Spinal cord (tissue), 10 donors: ENCODE data around the gene RBM27. TPM values are rescaled to one million over a fixed set of nuclear protein-coding genes. Genes with fewer than 3 reads are reported as not detected.
"Not testable (repeated sequence)": the region's sequence is repeated elsewhere in the genome, so short reads cannot be mapped to it uniquely, and the experiment has no call there.

Experiments used
- DNase-seq, 6 donors: peaks; one replicate each; pipeline versions ENCODE4 v3.0.0 to v3.0.0-alpha.2; 2013 to 2015; ENCODE audit warnings: low spot score in 6 of 6, low read depth in 4 of 6
- H3K27ac ChIP-seq: one replicate; pipeline ENCODE4 v1.5.1; 2013; ENCODE audit warnings: low read depth, low read length, control low read depth
- H3K27me3 ChIP-seq: one replicate; pipeline ENCODE4 v1.6.1; 2013; ENCODE audit warnings: low read length; ENCODE audit not compliant: control insufficient read depth, insufficient read depth
- H3K36me3 ChIP-seq: one replicate; pipeline ENCODE4 v1.6.1; 2013; ENCODE audit warnings: low read length; ENCODE audit not compliant: control insufficient read depth, insufficient read depth
- H3K4me1 ChIP-seq: one replicate; pipeline ENCODE4 v1.6.1; 2013; ENCODE audit warnings: low read length; ENCODE audit not compliant: control insufficient read depth, insufficient read depth
- H3K4me3 ChIP-seq: one replicate; pipeline ENCODE4 v1.5.1; 2013; ENCODE audit warnings: low read depth, low read length, control low read depth
- H3K9me3 ChIP-seq: one replicate; pipeline ENCODE4 v1.6.1; 2013; ENCODE audit warnings: low read length; ENCODE audit not compliant: control insufficient read depth, insufficient read depth
- WGBS: methylation state at CpG from one replicate; pipeline ENCODE4 v1.1.5; 2013; ENCODE audit warnings: missing lambda C conversion rate; ENCODE audit not compliant: insufficient coverage; 5-methylcytosine and 5-hydroxymethylcytosine counted together
- polyA plus RNA-seq, 2 donors: library from polyadenylated mRNA; unstranded; fragments of 120-200 nt; gene quantifications; one replicate each; pipeline ENCODE4 v1.2.1, GENCODE V29; 2013; ENCODE audit not compliant: insufficient read length in 2 of 2
- total RNA-seq, 2 donors: library from RNA; depleted of rRNA in 1 of 2; stranded (reverse); fragments of 120-200 nt in 1 of 2; fragments of >200 nt in 1 of 2; gene quantifications; one replicate each; pipeline versions ENCODE4 v1.2.3 to v1.2.4, GENCODE V29; 2013 to 2014
- donor health status: healthy.

Gene RBM27
- total and polyA plus RNA-seq, 4 donors, result 13.0 to 33.9 (median 18.0) TPM

- peaks cover 24% of the 10 kb centered on the region for H3K36me3 ChIP-seq
- H3K27me3 ChIP-seq, result no peaks in the 10 kb centered on the region
- no peak overlapping the region for H3K4me3 ChIP-seq
- peaks cover 21% of the 10 kb centered on the region for H3K4me1 ChIP-seq
- H3K27ac ChIP-seq, result no peak overlapping the region
- no peaks in the 10 kb centered on the region for H3K9me3 ChIP-seq
- DNase-seq, result no peak
- WGBS, result 100% methylated on average over 1 of the region's 1 CpG
These were observed 23.7 kb upstream of the RBM27 start for GRCh38 chr5:146179696-146180095.

DNA sequence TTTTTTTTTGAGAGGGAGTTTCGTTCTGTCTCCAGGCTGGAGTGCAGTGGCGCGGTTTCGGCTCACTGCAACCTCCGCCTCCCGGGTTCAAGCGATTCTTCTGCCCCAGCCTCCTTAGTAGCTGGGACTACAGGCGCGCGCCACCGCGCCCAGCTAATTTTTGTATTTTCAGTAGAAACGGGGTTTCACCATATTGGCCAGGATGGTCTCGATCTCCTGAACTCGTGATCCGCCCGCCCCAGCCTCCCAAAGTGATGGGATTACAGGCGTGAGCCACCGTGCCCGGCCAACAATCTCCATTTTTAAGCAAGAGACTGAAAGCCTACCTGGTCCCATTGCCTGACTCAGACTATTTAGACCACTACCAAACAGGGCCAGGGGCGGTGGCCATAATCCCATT is 20.0 kb upstream of the RBM27 start:
- WGBS, result over 99% methylated on average over 21 of the region's 21 CpGs
- H3K4me3 ChIP-seq, H3K36me3 ChIP-seq, H3K9me3 ChIP-seq, DNase-seq, H3K27me3 ChIP-seq, H3K27ac ChIP-seq: not testable (repeated sequence)
- H3K4me1 ChIP-seq, result peaks cover 21% of the 10 kb centered on the region

DNA sequence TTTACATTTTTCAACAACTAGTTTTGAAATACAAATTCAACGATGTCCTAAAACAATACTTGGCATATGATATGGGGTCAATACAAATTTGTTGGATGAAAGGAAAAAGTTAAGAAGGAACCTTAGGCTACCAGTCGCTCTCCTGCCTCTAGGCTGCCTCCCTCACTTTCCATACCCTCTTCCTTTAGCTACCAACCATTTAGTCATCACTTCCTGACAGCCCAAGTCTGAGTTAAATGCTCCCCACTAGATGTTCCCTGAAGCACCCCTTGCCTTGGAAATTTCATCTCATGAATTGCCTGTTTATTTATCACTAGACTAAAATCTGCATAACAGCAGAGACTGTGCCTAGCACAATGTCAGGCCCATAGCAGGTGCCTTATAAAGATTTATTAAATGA is 18.2 kb upstream of the RBM27 start:
- H3K27ac ChIP-seq, result no peak overlapping the region
- H3K27me3 ChIP-seq, result no peaks in the 10 kb centered on the region
- no peaks in the 10 kb centered on the region for H3K9me3 ChIP-seq
- peaks cover 5% of the 10 kb centered on the region for H3K36me3 ChIP-seq
- no CpG with 5 or more reads among the region's 2 CpGs for WGBS
- H3K4me1 ChIP-seq, result peaks cover 21% of the 10 kb centered on the region
- DNase-seq, result no peak
- no peak overlapping the region for H3K4me3 ChIP-seq

GRCh38 chr5:146188358-146188757 is 15.0 kb upstream of the RBM27 start:
- Histone ChIP-seq H3K27ac (no peak overlapping the region), H3K9me3 (no peaks in the 10 kb centered on the region), H3K36me3 (no peaks in the 10 kb centered on the region), H3K4me3 (no peak overlapping the region), H3K4me1 (peaks cover 2% of the 10 kb centered on the region), H3K27me3 (no peaks in the 10 kb centered on the region)
- no CpG with 5 or more reads among the region's 1 CpG for WGBS
- DNase-seq, result no peak

DNA sequence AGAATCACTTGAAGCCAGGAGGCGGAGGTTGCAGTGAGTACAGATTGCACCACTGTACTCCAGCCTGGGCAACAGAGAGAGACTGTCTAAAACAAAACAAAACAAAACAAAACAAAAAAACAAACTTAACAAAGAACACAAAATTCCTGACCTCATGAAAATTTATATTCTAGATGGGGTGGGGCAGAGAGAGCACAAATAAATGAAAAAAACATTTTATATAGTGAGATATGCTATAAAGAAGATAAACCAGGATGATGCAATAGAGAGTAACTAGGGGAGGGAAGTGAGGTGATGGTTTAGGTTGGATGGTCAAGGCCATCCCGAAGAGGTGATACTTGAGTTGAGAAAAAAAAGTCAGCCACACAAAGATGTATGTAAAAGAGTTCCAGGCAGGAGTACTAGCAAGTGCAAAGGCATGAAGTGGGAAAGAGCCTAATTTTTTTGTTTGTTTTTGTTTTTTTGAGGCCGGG is 10.8 kb upstream of the RBM27 start:
- 100% methylated on average over 1 of the region's 3 CpGs for WGBS
- Histone ChIP-seq H3K27me3 (no peaks in the 10 kb centered on the region), H3K27ac (no peak overlapping the region), H3K4me1 (no peaks in the 10 kb centered on the region), H3K9me3 (no peaks in the 10 kb centered on the region), H3K36me3 (no peaks in the 10 kb centered on the region), H3K4me3 (no peak overlapping the region)
- no peak for DNase-seq

DNA sequence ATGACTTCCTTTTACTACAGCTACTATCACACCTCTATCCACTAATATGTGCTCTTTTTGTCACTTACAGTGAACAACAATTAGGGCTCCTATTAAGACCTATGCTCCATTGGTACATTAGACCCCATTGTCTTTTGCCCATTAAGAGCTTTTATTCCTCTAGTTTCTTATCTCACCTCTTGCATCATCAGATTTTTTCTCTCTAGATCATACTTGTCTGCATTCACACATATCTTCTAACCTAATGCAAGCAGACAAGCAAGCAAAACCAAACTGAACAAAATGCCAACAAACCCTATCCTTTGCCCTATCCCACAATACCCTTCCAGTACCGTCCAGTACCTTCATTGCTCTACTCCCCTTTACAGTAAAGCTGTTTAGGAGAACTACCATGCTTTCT is 10.1 kb upstream of the RBM27 start:
- no peak for DNase-seq
- H3K36me3 ChIP-seq, result no peaks in the 10 kb centered on the region
- H3K9me3 ChIP-seq, result no peaks in the 10 kb centered on the region
- no peaks in the 10 kb centered on the region for H3K27me3 ChIP-seq
- 100% methylated on average over 1 of the region's 1 CpG for WGBS
- H3K4me1 ChIP-seq, result no peaks in the 10 kb centered on the region
- no peak overlapping the region for H3K27ac ChIP-seq
- no peak overlapping the region for H3K4me3 ChIP-seq

DNA sequence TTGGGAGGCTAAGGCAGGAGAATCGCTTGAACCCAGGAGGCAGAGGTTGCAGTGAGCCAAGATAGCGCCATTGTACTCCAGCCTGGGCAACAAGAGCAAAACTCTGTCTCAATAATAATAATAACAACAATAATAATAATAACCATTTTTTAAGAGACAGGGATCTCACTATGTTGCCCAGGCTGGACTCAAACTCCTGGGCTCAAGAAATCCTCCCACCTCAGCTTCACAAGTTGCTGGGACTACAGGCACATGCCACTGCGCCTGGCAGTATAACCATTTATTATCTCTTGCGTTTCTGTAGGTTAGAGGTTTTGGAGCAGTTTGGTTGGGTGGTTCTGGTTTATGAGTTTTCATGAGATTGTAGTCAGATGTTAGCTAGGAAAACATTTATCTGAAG is 8.4 kb upstream of the RBM27 start:
- H3K27ac ChIP-seq, H3K4me1 ChIP-seq, DNase-seq, H3K27me3 ChIP-seq, H3K9me3 ChIP-seq, H3K4me3 ChIP-seq, H3K36me3 ChIP-seq: not testable (repeated sequence)
- WGBS, result no CpG with 5 or more reads among the region's 4 CpGs

- Histone ChIP-seq H3K36me3 (no peaks in the 10 kb centered on the region), H3K4me3 (no peak overlapping the region), H3K4me1 (no peaks in the 10 kb centered on the region), H3K9me3 (no peaks in the 10 kb centered on the region), H3K27ac (no peak overlapping the region), H3K27me3 (no peaks in the 10 kb centered on the region)
- no peak for DNase-seq
- 84% methylated on average over 5 of the region's 6 CpGs for WGBS
These were observed 6.9 kb upstream of the RBM27 start for GRCh38 chr5:146196459-146197048.

DNA sequence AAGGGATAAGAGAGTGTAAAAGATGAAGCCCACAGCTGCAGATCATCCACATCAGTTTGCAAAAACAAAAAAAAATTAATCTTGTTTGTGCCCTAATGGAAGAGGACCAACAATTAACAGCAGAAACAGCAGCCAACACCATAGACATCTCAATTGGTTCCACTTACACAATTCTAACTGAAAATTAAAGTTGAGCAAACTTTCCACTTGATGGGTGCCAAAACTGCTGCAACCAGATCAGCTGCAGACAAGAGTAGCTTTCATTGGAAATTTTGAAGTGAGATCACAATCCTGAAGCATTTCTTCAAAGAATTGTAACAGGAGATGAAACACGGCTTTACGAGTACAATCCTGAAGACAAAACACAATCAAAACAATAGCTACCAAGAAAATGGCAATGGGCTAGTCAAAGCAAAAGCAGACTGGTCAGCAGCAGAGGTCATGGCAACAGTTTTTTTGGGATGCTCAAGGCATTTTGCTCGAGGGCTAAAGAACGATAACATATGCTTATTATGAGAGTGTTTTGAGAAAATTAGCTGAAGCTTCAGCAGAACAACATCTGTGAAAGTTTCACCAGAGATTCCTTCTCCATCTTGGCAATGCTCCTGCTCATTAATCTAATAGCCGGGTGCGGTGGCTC is 4.1 kb upstream of the RBM27 start:
- Histone ChIP-seq H3K36me3 (no peaks in the 10 kb centered on the region), H3K4me1 (no peaks in the 10 kb centered on the region), H3K4me3 (no peak overlapping the region), H3K9me3 (no peaks in the 10 kb centered on the region), H3K27me3 (no peaks in the 10 kb centered on the region), H3K27ac (no peak overlapping the region)
- WGBS, result 91% methylated on average over 4 of the region's 6 CpGs
- no peak for DNase-seq

- not testable (repeated sequence) for H3K9me3 ChIP-seq, H3K4me1 ChIP-seq, DNase-seq, H3K27ac ChIP-seq, H3K27me3 ChIP-seq, H3K36me3 ChIP-seq, H3K4me3 ChIP-seq
- over 99% methylated on average over 8 of the region's 12 CpGs for WGBS
These were observed 1.6 kb upstream of the RBM27 start for GRCh38 chr5:146201795-146202194.
